Measurements from ENCODE around the gene SCTR.

Gene SCTR

DNA sequence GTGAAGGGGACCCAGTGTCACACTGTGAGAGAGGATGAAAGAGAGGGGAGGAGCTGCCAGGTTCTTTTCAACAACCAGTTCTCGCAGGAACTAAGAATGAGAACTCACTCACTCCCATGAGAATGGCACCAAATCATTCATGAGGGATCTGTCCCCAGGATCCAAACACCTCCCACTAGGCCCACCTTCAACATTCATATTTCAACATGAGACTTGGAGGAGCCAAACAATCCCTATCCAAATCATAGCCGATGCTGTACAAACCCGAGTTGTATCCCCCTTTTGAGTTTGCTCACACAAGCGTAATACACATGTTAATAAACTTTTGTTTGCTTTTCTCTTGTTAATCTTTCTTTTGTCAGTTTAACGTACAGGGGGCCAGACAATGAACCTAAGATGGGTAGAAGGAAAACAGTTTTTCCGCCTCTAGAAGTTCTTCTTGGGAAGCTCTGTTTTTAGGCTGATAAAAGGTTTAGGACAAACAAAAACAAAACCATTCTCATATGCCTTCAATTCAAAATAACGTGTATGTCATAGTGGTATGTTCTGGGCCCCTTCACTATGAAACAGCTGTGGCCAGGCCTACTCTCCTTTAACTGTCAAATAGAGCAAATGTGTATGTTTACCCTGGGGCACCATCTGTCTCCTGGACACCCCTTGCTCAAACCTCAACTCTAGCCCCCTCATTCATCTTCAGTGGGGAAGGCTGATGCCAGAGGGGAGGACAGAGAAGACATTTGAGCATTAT, 101.7 kb downstream of the SCTR start:
- no peak for DNase-seq
- Histone ChIP-seq H3K9me3 (no peaks in the 10 kb centered on the region), H3K36me3 (no peaks in the 10 kb centered on the region), H3K4me1 (no peaks in the 10 kb centered on the region), H3K27me3 (no peaks in the 10 kb centered on the region), H3K4me3 (ENCODE audit: low read depth, low read length) (no peak overlapping the region)
- TF ChIP-seq, protein P1, sequence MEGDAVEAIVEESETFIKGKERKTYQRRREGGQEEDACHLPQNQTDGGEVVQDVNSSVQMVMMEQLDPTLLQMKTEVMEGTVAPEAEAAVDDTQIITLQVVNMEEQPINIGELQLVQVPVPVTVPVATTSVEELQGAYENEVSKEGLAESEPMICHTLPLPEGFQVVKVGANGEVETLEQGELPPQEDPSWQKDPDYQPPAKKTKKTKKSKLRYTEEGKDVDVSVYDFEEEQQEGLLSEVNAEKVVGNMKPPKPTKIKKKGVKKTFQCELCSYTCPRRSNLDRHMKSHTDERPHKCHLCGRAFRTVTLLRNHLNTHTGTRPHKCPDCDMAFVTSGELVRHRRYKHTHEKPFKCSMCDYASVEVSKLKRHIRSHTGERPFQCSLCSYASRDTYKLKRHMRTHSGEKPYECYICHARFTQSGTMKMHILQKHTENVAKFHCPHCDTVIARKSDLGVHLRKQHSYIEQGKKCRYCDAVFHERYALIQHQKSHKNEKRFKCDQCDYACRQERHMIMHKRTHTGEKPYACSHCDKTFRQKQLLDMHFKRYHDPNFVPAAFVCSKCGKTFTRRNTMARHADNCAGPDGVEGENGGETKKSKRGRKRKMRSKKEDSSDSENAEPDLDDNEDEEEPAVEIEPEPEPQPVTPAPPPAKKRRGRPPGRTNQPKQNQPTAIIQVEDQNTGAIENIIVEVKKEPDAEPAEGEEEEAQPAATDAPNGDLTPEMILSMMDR (IDR thresholded peaks at IDR 0.05; ENCODE audit: low read depth, low read length), result no peak

DNA sequence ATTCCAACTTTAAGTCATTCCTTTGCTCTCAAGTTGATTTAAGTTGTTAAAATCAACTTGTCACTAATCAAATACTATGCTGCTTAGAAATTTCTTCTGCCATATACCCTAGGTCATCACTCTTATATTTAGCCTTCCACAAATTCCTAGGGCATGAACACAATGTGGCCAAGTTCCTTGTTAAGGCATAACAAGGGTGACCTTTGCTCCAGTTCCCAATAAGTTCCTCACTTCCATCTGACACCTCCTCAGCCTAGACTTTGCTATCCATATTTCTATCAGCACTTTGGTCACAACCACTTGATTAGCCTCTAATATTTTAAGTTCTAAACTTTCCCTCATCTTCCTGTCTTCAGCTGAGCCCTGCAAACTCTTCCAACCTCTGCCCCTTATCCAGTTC, 102.5 kb downstream of the SCTR start:
- Histone ChIP-seq H3K4me3 (ENCODE audit: low read depth, low read length) (no peak overlapping the region), H3K9me3 (no peaks in the 10 kb centered on the region), H3K4me1 (no peaks in the 10 kb centered on the region), H3K27me3 (no peaks in the 10 kb centered on the region), H3K36me3 (no peaks in the 10 kb centered on the region)
- TF ChIP-seq, protein P1 (IDR thresholded peaks at IDR 0.05; ENCODE audit: low read depth, low read length), result no peak
- no peak for DNase-seq

DNA sequence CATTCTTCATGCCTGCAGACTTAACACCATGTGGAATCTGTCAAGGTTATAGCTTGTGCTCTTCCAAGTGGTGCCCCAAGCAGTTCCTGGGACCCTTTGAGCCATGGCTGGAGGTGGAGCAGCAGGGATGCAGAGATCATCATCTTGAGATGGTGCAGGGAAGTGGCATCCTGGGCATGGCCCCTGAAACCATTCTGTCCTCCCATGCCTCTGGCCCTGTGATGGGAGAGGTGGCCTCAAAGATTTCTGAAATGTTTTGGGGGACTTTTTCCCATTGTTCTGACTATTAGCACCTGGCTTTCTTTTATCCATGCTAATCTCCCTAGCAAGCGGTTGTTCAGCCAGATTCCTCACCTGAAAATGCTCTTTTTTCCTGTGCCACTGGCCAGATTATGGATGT, 103.0 kb downstream of the SCTR start:
- no peaks in the 10 kb centered on the region for H3K9me3 ChIP-seq
- no peak overlapping the region for H3K4me3 ChIP-seq (ENCODE audit: low read depth, low read length)
- DNase-seq, result no peak
- TF ChIP-seq, protein P1 (IDR thresholded peaks at IDR 0.05; ENCODE audit: low read depth, low read length), result no peak
- H3K27me3 ChIP-seq, result no peaks in the 10 kb centered on the region
- H3K4me1 ChIP-seq, result no peaks in the 10 kb centered on the region
- H3K36me3 ChIP-seq, result no peaks in the 10 kb centered on the region

DNA sequence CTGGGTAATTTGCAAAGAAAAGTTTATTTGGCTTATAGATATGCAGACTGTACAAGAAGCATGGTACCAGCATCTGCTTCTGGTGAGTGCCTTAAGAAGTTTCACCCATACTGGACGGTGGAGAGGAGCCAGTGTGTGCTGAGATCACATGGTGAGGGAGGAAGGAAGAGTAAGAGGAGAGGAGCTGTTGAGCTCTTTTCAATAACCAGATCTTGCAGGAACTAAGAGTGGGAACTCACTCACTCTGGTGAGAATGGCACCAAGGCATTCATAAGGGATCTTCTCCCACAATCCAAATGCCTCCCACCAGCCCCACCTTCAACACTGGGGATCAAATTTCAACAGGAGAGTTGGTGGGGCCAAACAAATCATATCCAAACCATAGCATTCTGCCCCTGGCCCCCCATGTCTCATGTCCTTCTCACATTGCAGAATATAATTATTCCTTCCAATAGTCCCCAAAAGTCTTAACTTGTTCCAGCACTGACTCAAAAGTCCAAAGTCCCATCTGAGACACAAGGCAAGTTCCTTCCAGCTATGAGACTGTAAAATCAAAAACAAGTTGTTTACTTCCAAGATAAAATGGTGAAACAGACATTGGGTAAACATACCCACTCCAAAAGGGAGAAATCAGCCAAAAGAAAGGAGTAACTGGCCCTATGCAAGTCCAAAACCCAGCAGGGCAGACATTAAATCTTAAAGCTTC, 104.3 kb downstream of the SCTR start:
- no peaks in the 10 kb centered on the region for H3K4me1 ChIP-seq
- H3K27me3 ChIP-seq, result no peaks in the 10 kb centered on the region
- H3K4me3 ChIP-seq (ENCODE audit: low read depth, low read length), result no peak overlapping the region
- H3K9me3 ChIP-seq, result no peaks in the 10 kb centered on the region
- DNase-seq, result no peak
- H3K36me3 ChIP-seq, result no peaks in the 10 kb centered on the region
- TF ChIP-seq, protein P1 (IDR thresholded peaks at IDR 0.05; ENCODE audit: low read depth, low read length), result no peak

DNA sequence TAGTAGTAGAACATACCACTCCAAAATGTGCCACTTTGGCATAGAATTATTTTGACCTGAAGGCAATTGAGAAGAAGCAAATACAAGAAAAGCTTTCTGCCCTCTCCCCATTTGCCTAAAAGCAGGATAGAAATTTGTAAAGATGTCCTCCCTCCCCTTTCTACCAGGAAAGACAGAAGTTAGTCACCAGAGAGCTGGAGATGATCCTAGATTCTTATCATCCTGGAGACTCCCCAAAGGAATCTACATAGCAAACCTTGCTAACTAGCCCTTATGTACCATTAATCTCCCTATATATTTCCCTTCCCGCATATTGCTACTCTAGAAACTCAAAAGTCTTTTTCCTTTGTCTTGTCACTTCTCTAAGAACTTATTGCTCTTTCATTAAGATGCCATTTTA, 105.2 kb downstream of the SCTR start:
- Histone ChIP-seq H3K9me3 (no peaks in the 10 kb centered on the region), H3K36me3 (no peaks in the 10 kb centered on the region), H3K27me3 (no peaks in the 10 kb centered on the region), H3K4me1 (no peaks in the 10 kb centered on the region), H3K4me3 (ENCODE audit: low read depth, low read length) (no peak overlapping the region)
- no peak for DNase-seq
- TF ChIP-seq, protein P1 (IDR thresholded peaks at IDR 0.05; ENCODE audit: low read depth, low read length), result no peak

DNA sequence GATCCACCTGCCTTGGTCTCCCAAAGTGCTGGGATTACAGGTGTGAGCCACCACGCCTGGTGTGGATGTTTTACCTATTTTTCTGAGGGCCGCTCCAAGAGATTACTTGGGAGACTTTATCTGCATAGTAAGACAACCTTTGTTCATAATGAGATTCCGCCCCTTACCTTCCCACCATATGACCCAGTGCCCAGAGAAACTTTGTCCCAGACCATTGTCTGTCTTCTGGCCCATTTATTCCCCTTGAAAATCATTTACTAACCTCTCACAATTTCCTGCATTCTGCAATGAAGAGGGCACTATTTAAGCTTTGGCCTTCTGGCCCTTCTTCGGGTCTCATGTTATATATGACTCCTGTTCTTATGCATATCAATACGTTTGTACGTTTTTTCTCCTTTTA, 106.4 kb downstream of the SCTR start:
- Histone ChIP-seq H3K36me3 (no peaks in the 10 kb centered on the region), H3K4me1 (no peaks in the 10 kb centered on the region), H3K9me3 (no peaks in the 10 kb centered on the region), H3K4me3 (ENCODE audit: low read depth, low read length) (no peak overlapping the region), H3K27me3 (no peaks in the 10 kb centered on the region)
- no peak for DNase-seq
- TF ChIP-seq, protein P1 (IDR thresholded peaks at IDR 0.05; ENCODE audit: low read depth, low read length), result no peak
